GM12864 (cell line): ENCODE results near the gene DDN.

Source experiments
- DNase-seq: peaks from one replicate; pipeline ENCODE4 v3.0.0-alpha.2; 2011; ENCODE audit warnings: low read depth
- H3K4me3 ChIP-seq: 2 replicates; pipeline ENCODE4 v1.5.1; 2011; ENCODE audit warnings: mild to moderate bottlenecking, low read depth, low read length, control low read depth
- TF ChIP-seq, protein P1 (sequence below): IDR thresholded peaks from 2 replicates; pipeline ENCODE4 v1.5.1; 2011; ENCODE audit warnings: low read depth, mild to moderate bottlenecking, moderate library complexity, low read length, control low read depth, inconsistent platforms; ENCODE audit errors: missing control alignments

DDN gene

DNA sequence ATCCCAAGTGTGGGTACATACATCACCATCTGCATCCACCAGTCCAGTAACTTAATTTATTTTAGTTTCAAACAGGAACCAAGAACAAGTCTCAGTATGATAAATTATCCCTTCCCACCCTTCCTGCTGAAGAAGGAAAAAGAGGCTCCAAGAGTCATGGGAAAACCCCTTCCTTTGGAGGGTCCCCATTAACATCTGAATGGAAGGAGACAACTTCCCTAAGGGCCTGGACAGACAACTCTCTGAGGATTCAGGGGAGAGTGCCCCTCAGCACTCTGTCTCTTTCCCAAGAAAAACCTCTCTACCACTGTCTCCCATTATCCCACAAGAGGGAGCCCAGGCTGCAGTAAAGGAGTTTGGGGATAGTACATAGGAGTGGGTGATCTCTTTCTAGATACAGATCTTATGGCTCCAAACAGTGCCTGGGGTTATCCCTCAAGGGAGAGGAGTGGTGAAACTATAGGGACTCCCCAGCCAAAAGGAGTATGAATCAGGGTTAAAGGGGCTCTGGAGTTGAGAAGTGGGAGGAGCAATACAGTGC, 33.8 kb downstream of the DDN start:
- TF ChIP-seq, protein P1, sequence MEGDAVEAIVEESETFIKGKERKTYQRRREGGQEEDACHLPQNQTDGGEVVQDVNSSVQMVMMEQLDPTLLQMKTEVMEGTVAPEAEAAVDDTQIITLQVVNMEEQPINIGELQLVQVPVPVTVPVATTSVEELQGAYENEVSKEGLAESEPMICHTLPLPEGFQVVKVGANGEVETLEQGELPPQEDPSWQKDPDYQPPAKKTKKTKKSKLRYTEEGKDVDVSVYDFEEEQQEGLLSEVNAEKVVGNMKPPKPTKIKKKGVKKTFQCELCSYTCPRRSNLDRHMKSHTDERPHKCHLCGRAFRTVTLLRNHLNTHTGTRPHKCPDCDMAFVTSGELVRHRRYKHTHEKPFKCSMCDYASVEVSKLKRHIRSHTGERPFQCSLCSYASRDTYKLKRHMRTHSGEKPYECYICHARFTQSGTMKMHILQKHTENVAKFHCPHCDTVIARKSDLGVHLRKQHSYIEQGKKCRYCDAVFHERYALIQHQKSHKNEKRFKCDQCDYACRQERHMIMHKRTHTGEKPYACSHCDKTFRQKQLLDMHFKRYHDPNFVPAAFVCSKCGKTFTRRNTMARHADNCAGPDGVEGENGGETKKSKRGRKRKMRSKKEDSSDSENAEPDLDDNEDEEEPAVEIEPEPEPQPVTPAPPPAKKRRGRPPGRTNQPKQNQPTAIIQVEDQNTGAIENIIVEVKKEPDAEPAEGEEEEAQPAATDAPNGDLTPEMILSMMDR, result no peak
- no peak for DNase-seq
- H3K4me3 ChIP-seq, result no peak overlapping the region

DNA sequence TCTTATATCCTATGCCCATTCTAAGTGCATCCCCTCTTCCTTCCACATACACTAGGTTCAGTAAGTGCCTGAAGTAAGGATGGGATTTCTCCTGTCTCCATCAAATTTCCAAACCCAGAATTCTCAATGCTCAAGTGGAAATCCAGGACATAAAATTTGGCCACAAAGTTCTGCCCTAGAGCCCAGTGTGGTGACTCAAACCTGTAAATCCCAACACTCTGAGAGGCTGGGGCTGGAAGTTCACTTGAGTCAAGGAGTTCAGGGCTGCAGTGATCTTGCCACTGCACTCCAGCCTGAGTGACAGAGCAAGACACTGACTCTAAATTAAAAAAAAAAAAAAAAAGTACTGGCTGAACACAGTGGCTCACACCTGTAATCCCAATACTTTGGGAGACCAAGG, 37.4 kb downstream of the DDN start:
- H3K4me3 ChIP-seq, result no peak overlapping the region
- TF ChIP-seq, protein P1, result no peak
- DNase-seq, result no peak

DNA sequence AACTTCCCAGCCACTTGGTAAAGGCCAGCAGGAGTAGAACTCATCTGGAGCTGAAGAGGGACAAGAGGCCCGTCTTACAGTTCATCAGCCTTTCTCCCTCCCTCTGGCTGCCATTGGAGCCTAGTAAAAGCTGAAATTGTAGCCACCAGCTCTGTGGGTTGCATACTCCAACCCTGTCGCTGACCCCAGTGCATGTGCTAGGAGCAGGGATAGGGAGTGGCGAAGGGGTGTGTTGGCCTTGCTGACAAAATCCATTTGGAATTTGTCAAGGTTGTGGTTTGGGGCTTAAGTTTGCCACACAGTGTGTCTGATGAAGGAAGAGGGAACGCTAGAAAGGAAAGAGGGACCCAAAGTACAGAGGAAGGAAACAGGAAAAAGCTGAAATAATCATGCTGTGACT, 37.8 kb downstream of the DDN start:
- no peak overlapping the region for H3K4me3 ChIP-seq
- TF ChIP-seq, protein P1, result no peak
- no peak for DNase-seq

DNA sequence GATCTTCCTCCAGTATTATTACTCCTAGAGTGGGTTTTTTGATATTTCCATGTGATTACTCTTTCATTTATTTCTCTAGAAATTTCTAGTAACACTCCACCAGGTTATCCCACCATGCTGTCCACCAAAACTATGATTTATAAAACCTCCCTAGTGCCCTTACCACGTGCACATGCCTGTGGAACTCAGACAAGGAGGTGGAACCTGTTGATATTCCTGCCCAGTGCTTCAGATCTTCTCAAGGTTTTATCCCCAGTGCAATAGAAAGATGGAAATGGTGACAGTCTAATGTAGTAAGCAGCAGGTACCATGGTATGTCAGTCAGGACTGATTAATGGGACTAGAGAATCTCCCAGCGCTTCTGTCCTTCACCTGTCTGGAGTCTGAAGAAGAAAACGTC, 38.3 kb downstream of the DDN start:
- no peak for DNase-seq
- H3K4me3 ChIP-seq, result no peak overlapping the region
- TF ChIP-seq, protein P1, result no peak

DNA sequence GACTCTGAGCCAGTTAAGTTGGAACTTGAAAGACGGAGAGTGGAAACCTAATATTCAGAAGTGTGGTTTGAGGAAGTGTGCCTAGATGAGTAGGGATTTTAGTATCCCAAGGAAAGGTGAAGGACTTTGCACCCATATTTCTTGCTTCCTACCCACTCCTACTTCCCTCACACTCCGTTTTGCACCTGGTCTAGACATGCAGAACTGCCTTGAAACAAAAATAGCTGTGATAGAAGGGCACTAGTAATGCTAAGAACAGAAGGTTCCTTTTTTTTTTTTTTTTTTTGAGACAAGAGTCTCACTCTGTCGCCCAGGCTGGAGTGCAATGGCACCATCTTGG, 41.2 kb downstream of the DDN start:
- H3K4me3 ChIP-seq, result peak overlapping the region; percentile 77; the same call in 1 of the 2 replicates
- no peak for DNase-seq

DNA sequence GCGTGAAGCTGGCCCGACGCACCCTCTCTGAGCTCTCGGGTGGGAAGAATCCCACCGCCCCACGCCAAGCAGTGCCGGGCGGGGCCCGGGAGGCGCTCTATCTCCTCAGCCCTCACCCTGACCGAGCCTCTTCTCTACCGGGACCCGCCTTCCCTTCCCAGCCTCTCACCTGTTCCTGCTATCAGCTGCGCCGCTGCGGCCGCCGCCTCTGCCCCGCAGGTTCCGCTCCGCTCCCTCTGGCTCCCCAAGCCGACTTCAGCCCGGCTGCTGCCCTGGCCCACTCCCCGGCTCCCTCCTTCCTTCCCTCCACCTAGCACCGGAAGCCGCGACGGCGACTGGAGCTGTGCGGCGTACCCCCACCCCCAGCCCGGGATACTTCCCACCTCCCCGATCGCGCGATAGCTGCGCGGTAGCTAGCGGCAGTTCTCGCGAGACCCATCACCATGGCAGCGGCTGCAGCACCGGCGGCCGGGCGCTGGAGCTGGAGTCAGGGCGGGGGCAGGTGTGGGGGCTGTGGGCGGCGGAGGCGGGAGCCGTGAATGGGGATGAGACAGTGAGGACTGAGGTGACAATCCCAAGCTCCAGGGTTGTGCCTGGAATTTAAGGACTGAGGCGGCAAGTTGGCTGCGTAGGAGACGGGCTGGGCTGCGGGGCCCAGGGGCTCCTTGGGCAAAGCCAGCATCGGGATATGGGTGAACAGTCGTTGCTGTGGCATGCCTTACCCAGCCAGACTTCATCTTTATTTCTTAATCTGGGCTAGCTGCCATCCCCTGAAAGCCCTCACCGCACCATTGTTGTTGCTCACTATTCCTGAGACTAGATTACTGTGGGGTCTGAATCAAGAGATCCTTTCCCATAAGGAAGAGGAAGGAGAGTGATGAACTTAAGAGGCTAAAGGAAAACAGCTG, 41.8 kb downstream of the DDN start, which contains the start of gene ARF3:
Gene ARF3, minus strand, starts transcription at position 347 of the 908 bp plus-strand sequence. CDS start 16,392 bp downstream, outside the sequence.
- TF ChIP-seq, protein P1, result no peak
- peak within 1 kb of the TSS; percentile 77 for H3K4me3 ChIP-seq
- peak; percentile 67 for DNase-seq

More for the DNA sequence above, 41.2 kb downstream of the DDN start:
- TF ChIP-seq, protein P1, result no peak
